C4-2B (cell line): Measurements from ENCODE around the gene GAMT.

Experiments
- CTCF ChIP-seq: fragments of 450-650 bp; conservative IDR thresholded peaks from 2 replicates; pipeline ENCODE4 v1.5.1; 2017; ENCODE audit warnings: mild to moderate bottlenecking
- ZFX ChIP-seq: fragments of 450-650 bp; IDR thresholded peaks from 2 replicates; pipeline ENCODE4 v1.6.1; 2017

GRCh38 chr19:1363599-1363998 is 37.7 kb downstream of the GAMT start:
- no peak for TF ChIP-seq CTCF
- no peak for TF ChIP-seq ZFX
